ENCODE data around the gene HIGD1C.
"Not testable (repeated sequence)": the region's sequence is repeated elsewhere in the genome, so short reads cannot be mapped to it uniquely, and the experiment has no call there.

The HIGD1C gene

DNA sequence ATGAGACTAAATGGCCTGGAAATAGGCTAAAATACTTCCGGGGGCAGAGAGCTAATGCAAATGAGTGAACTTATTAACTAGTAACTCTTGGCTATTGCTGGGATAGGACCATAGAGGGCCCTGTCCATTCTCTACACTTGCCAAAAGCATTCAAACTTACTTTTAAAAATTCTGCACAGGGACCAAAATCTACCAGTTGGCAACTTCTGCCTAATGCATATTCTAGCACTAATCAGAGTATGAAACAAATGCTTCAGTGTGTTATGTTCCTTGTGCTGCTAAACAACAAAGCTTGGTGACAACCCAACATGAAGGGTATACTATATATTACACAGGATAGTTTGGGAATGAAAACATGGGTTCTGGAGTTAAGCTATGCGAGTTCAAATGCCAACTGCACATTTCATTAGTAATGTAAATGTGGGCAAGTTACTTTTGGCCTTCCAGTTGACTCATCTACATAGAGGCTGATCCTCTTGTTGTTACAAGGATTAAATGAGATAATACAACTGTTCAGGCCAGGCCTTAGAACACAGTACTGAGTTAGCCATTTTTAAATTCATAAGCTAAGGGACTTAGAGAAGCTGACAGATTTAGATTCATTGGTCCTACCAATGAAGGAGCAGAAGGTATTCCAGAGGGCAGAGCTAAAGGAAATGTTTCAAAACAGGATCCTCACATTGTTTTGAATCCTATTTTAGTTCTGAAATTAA is 32.4 kb downstream of the HIGD1C start:
- no peak for DNase-seq (ENCODE audit: low read depth in 2 of 2)

DNA sequence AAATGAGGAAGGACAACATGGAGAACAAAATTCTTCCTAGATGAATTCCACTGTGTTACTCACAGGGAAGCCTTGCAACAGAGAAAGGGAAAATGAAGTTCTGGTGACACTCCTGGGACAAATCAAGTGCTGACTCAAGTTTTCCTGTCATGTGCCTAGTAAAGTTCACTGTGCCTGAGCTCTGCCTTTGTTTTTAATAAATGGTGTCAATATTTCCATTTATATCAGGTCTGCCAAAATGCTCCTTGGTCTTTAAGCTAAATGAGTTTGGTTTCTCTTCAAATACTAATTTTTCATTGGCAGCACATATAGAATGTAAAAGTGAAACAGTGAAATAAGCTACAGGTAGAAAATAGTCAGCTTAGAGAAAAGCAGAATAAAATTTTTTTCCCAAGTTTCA is 33.0 kb downstream of the HIGD1C start:
- DNase-seq (ENCODE audit: low read depth in 2 of 2), result no peak

DNA sequence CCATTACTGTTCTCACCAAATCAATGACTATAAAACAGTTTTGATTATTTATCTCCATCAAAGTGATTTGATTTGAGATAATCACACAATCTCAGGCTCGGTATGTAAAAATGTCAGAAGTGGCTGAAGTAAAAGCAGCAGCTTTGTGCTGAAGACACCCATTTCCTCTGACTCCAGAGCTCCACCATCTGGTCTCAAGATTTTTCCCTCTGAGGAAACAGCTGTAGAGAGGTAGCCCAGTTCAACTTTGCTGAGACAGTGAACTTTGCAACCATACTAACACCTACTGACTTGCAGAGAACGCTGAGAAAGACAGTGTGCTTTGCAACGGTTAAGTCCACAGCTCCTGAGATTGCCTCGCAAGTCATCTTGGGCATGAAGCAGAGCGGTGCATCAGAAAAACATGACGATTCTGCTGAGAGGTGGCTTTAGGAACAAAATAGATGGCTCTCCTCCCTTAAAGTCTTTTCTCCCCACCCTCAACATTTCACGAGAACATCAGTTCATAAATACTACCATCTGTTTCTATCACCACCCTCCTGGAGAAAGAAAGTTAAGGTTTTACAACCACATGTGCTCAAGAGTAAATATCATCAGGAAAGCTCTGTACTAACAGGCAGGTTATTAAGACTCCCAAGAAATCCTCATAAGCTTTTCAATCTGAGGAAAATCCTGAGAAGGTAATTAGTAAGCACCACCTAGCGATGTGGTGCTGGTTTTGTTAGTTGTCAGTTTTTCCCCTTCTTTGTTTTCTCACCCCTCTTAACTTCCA is 34.8 kb downstream of the HIGD1C start:
- DNase-seq (ENCODE audit: low read depth in 2 of 2), result no peak

DNA sequence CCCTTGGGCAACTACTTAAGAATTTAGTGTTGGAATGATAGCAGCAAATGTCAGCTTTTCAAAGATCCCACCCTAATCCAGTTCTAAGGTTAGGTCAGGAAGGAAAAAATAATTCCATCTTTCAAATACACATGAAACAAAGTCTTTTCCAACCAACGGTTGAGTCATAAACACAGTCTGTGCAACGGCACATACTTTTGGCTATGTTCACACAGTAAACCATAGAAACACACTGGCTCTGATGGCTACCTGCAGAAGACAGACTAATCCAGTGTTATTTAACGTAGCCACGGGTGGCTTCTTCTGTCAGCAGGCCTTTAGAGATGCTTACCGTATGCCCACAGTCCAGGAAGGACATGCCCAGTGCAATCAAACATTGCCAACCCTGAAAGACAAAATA is 35.7 kb downstream of the HIGD1C start:
- DNase-seq (ENCODE audit: low read depth in 2 of 2), result no peak

DNA sequence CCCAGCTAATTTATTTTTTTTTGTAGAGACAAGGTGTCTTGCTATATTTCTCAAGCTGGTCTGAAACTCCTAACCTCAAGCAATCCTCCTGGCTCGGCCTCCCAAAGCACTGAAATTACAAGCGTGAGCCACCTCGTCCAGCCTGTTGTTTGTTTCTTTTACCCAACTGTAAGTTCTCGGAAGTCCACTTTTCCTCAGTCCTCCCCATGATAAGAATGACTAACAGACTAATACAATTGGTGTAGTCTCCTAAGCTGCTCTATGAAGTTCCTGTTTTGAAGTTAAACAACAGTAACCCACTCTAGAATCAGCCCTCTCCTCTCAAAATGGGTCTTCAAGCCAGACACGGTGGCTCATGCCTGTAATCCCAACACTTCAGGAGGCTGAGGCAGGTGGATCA is 36.5 kb downstream of the HIGD1C start:
- no peak for DNase-seq (ENCODE audit: low read depth in 2 of 2)

DNA sequence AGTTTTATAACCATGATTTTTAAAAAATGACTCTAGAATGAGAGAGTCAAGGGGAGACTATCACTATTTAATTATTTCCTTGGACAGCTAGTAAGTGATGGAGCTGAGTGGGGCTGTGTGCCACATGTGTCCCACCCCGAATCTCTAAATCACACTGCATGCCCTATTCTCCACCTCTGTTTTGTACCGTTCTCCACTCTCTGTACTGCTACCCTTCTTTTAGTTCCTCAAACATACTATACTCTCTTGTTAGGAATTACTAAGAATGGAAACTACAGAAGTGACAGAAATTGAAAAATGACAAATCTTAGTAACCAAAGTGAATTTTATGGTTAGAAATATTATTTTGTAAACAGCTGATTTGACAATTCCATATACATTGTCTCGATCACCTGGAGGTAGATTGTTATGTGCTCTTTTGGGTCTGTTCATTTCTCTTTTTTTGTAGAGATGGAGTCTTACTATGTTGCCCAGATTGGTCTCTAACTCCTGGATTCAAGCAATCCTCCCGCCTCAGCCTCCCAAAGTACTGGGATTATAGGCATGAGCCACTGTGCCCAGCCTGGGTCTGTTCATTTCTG is 37.9 kb downstream of the HIGD1C start:
- DNase-seq (ENCODE audit: low read depth in 2 of 2), result no peak

DNA sequence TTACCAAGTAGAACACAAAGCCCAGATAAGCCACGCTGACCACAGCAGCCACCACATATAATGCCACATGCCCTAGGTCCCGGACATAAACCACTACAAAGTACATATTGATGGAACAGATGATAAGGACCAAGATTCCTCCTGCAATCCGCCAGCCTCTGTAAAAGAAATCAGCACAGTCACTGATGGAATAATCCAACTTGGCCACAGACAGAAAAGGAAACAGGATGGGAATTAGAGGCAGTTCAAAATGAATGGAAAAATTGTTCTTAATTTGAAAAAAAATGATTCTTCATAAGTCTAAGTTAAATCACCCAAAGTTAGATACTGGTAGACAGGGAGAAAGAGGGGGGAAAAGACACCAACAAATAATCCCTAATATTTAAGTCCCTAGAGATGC is 38.4 kb downstream of the HIGD1C start:
- no peak for DNase-seq (ENCODE audit: low read depth in 2 of 2)

DNA sequence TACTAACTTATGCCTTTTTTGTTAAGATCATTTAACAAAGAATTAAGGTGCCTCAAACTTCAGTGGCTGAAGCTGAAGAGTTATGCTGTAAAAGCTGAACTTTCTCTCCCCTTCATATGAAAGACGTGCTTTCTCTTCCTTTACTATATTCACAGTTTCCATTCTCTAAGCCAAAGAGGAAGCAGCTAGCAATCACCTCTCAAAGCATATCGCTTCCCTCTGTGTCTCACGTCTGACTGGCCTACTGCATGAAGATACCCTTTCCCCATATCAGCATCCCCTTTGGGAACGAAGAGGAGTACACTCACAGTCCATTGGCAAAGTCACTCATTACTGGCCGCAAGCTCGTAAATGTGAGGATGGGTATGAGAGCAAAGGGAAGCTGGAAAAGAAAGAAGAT is 38.9 kb downstream of the HIGD1C start:
- DNase-seq (ENCODE audit: low read depth in 2 of 2), result no peak

DNA sequence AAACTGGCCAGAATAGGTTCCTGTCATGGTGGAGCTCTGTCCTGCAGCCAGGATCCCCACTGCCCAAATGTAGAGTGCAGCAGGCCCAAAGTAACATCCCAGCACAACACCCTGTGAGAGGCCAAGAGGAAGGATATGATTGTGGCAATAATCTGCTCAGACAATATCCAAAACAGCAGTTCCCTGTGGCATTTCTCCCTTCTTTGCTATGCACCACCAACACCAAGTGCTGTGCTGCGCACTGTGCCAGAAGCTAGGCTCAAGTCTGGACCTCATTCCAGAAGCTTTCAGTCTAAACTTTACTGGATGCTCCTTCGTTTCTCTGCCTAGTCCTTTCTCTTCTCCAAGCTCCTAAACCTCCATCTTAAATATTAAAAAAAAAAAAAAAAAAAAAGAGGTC is 40.5 kb downstream of the HIGD1C start:
- no peak for DNase-seq (ENCODE audit: low read depth in 2 of 2)

DNA sequence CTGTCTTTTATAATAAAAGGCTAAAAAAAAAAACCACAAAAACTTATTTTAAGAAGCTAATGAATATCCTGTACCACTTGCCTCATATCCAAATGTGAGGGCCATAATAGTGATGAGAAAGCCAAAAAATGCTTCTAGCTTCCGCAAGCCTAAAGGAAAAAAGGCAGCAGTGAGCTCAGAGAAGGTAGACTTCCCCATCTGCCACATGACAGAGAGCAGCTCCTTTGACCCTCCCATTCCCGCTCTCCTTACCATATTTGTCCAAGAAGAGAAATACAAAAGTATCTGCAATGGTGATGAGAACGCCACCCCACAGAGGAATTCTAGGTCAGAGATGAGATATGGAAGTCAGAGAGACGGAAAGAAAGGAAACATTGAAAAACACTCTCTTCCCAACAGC is 46.7 kb downstream of the HIGD1C start:
- DNase-seq (ENCODE audit: low read depth in 2 of 2), result no peak

DNA sequence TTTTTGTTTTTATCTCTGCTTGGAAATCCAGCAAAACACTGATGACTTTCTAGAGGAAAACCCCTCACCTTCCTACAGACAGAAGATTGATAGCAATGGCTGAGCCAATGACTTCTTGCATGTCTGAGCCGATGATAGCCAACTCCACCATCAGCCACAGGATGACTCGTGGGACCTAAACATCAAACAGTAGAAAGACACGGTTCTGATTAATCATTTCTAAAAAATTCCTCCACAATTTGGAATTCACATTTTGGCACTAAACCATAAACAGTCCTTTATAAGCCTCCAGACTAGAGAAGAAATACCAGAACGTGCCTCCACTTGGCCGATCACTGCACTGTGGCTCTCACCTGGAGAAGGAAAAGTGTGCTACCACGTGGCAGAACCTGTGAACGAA is 47.9 kb downstream of the HIGD1C start:
- no peak for DNase-seq (ENCODE audit: low read depth in 2 of 2)

DNA sequence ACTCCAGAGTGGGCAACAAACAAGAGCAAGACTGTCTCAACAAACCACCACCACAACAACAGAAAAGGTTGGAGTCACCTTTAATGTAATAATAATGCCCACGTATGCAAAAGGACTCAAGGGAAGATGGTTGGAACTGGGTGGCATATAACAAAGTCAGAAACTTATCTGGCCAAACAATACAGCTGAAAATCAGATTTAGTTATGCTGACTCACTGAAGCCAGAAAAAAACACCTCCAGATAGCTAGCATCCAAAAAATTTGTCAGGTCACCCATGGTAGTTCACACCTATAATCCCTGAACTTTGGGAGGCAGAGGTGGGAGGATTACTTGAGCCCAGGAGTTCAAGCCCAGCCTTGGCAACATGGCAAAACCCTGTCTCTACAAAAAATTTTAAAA is 49.5 kb downstream of the HIGD1C start:
- no peak for DNase-seq (ENCODE audit: low read depth in 2 of 2)

DNA sequence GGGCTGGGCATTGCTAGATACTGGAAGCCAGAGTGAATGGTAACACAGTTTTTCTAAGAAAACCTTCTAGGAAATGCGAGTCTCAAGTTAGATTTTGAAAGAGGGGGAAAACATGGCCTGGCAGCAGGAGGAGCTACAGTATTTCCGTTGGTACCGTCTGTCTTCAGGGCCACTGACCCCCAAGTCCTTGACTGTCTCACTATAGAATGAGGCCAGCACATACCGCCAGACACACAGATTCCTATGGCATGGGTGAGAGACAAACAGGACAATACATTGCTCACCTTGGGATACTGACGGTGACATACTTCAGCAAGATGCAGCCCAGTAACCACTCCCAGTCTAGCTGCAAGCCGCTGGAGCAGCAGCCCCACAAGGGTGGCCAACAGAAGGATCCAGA is 52.2 kb downstream of the HIGD1C start:
- no peak for DNase-seq (ENCODE audit: low read depth in 2 of 2)

DNA sequence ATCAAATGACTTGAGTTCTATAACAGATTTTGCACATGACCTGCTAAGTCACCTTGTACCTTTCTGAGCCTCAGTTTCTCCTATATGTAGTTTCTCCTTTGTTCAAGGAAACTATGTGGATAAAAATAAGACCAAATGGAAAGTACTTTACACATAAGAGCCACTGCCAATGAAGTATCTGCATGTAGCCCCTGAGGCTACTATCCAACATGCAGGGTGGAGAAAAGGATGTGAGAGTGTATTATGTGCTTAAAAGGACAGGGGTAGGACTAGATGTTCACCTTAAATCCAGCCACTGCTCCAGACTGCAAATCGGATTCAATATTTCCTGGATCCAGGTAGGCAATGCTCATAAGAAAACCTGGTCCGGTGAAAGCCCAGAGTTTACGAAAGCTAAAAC is 52.7 kb downstream of the HIGD1C start:
- no peak for DNase-seq (ENCODE audit: low read depth in 2 of 2)

DNA sequence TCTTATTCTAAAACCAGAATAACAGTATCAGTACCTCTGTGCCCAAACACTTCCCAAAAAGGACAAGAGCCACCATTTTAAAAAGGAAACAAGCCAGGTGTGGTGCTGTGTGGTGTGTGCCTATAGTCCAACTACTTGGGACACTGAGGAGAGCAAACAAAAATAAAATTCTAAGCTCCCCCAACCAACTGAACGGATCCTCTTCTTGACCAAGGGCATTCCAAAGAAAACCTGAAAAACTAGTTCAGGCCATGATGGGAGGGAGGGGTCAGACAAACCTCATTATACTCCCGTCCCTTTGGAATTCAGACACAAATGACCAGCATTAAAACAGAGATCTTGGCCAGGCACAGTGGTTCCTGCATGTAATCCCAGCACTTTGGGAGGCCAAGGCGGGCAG is 53.3 kb downstream of the HIGD1C start:
- no peak for DNase-seq (ENCODE audit: low read depth in 2 of 2)

DNA sequence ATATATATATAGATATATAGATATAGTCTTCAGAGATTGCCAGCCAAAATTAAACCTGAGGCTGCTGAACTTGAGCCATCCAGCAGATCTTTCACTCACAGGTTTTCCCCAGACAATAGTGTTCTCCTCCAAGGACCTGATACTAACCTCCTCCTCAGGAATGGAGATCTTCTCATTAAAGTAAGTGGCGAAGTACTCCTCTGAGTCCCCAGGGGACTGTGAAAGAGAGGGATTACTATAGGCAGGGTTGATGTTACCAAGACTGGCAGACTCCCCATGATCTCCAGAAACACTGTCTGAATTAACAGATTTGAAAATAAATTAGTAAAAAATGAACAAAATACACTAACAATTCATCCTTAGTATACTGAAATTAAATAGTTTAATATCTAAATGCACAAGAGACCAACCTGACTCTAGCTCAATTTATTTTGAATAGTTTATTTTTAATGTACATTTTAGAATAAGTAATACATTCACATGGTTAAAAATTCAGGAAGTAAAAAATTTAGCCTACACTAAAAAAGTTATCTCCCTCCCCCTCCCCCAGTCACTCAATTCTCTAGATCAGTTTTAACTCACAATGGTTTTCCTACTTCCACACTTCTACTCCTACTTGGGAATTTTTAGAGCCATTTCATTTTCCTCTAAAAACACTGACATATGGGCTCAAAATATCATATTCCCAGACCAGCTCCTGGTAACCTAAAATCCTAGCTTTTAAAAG is 56.1 kb downstream of the HIGD1C start:
- no peak for DNase-seq (ENCODE audit: low read depth in 2 of 2)

DNA sequence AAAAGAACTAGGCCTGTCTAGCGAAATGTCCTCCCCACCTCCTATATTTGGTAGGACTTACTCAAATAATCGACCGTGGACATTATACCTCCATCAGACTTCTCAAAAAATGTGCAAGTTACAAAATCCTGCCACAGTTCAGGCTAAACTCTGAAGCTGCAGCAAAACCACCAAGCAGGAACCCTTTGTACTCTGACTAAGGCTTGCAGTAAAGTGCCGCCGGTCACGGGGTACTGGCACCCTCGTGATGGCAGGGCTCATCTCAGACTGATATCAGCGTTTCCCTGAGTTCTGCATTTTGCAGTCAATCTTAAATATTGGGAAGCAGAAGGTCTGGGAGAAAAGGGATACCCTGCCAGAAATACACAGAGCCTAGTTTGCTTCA is 56.7 kb downstream of the HIGD1C start:
- DNase-seq (ENCODE audit: low read depth in 2 of 2), result peak in 1 of 2 experiments; percentile 31

DNA sequence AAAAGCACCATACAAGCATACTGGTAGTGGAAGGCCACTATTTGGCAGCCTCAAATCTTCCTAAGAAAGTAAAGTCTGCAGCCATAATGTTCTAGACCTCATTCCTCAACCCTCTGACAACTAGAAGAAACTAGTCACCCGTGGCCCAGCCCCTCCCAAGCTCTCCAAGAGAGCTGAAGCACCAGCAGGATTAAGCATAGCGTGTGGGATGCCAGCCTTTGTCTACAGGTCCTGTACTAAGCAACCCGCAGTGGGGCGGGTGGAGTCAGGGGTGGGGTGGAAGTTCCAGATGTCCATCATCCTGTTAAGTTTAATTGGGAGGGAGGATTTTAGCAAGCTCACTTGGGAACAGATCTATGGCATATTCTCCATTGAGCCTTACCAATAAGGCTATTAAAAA is 59.6 kb downstream of the HIGD1C start:
- DNase-seq (ENCODE audit: low read depth in 2 of 2), result no peak

DNA sequence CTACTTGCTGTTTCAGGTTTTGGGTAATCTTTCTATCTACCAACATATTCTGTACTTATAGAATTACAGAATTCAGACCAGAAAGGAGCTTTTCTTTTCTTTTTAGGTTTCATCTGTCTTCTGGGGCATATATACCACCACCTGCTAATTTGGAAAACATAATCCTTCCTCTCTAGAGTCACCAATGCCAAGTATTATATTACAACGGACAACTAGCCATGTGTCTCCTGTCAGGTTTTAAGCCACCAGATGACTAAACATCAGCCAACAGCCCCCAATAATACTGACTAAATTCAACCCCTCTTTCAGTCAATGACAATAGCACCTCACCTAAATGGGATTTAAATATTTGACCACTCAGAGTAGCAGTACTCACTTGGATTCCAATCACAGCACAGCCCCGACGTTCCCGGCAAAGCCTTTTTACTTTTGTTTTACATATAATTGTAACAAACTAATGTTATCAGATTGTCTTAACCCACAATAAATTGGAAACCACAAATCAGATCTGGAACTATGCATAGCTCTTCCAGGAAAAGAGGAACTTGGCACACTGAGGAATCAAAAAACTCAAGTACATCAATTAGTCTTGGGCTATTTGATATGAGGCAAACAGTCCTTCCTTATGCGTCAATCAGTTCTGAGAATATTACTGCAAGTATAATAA is 60.4 kb downstream of the HIGD1C start:
- no peak for DNase-seq (ENCODE audit: low read depth in 2 of 2)

DNA sequence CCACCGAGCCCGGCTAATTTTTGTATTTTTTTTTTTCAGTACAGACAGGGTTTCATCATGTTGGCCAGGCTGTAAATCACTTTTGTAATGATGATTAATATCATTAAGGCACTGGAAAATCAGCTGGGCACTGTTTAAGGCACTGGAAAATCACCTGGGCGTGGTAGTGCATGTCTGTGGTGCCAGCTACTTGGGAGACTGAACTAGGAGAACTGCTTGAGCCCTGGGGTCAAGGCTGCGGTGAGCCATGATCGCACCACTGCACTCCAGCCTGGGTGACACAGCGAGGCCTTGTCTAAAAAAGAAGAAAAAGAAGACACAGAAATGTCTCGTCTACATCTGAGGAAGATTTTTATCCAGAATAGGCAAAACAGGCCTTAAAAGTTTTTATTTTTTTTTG is 61.1 kb downstream of the HIGD1C start:
- DNase-seq (ENCODE audit: low read depth in 2 of 2), result no peak

DNA sequence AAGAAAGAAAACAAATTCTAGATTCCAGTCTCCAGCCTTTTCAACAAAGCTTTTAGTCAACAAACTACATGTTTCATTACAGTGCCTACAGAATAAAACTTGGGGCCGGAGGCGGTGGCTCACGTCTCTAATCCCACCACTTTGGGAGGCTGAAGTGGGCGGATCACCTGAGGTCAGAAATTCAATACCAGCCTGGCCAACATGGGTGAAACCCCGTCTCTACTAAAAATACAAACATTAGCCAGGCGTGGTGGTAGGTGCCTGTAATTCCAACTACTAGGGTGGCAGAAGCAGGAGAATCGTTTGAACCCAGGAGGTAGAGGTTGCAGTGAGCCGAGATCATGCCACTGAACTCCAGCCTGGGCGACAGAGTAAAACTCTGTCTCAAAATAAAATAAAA is 62.1 kb downstream of the HIGD1C start:
- not testable (repeated sequence) for DNase-seq (ENCODE audit: low read depth in 2 of 2)

DNA sequence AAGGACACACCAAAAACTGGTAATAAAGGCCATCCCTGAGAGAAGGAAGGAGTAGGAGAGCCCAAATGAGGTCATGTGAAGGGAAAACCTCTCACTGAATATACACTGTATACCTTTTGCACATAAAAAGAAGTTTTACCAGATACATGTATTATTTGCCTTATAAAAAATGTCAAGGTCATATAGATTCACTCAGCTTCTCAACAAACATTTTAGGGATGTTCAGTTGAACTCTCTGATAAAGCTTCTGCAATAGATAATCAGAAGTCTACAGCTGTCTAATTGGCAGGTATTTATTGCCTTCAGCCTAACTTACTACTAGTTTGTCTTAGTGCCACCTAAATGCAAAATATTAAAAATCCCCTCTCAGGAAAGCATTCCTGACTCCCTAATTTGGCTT is 65.1 kb downstream of the HIGD1C start:
- no peak for DNase-seq (ENCODE audit: low read depth in 2 of 2)

Data from stimulated activated CD4-positive, alpha-beta T cell treated with anti-CD3 and anti-CD28 coated beads, Interleukin-12 subunit alpha, Interleukin-12 subunit beta, amount 100 ng/mL, for 24 hours (primary cell).